MCF 10A (cell line): Measurements from ENCODE around the gene LINC01488. TPM values are rescaled to one million over a fixed set of nuclear protein-coding genes. Genes with fewer than 3 reads are reported as not detected.

Source experiments
- BruUV-seq: library from RNA; stranded (reverse); fragments of 400-500 nt; replicated peaks from 2 replicates; lab custom pipeline; 2021; lab: Mats Ljungman, UMichigan
- CTCF ChIA-PET: fragments of 300-600 bp; sonication (Branson Sonifier 250); formaldehyde crosslinking; extraction: SDS; loops from one replicate; lab custom pipeline; 2021; ENCODE audit warnings: antibody characterized with exemption, inconsistent platforms; lab: Yijun Ruan, JAX
- POLR2A ChIA-PET: fragments of 300-600, 350-650 bp; sonication (Branson Sonifier 250); formaldehyde crosslinking; extraction: SDS; loops from one replicate; lab custom pipeline; 2020; ENCODE audit warnings: antibody characterized with exemption, inconsistent platforms; lab: Yijun Ruan, JAX
- DNase-seq: peaks from one replicate; pipeline ENCODE4 v3.0.0-alpha.2; 2018; ENCODE audit not compliant: unreplicated experiment
- H3K27ac Mint-ChIP-seq: one replicate; pipeline ENCODE4 v1.8.0; 2022; ENCODE audit warnings: mild to moderate bottlenecking, low read depth, mixed read lengths; ENCODE audit not compliant: unreplicated experiment
- H3K27me3 Mint-ChIP-seq: one replicate; pipeline ENCODE4 v1.8.0; 2022; ENCODE audit warnings: mixed read lengths; ENCODE audit not compliant: insufficient read depth, unreplicated experiment
- H3K36me3 Mint-ChIP-seq: one replicate; pipeline ENCODE4 v1.8.0; 2022; ENCODE audit warnings: mild to moderate bottlenecking, moderate library complexity, mixed read lengths; ENCODE audit not compliant: insufficient read depth, unreplicated experiment
- H3K4me1 Mint-ChIP-seq: one replicate; pipeline ENCODE4 v1.8.0; 2022; ENCODE audit warnings: mixed read lengths; ENCODE audit not compliant: insufficient read depth, unreplicated experiment
- H3K4me3 Mint-ChIP-seq: one replicate; pipeline ENCODE4 v1.8.0; 2022; ENCODE audit warnings: mild to moderate bottlenecking, moderate library complexity, mixed read lengths; ENCODE audit not compliant: unreplicated experiment
- H3K9me3 Mint-ChIP-seq: one replicate; pipeline ENCODE4 v1.8.0; 2022; ENCODE audit warnings: mixed read lengths; ENCODE audit not compliant: unreplicated experiment
- CTCF ChIP-seq: fragments of 200-600 bp; IDR thresholded peaks from one replicate; pipeline ENCODE4 v1.8.0; 2022; ENCODE audit warnings: antibody characterized with exemption, mild to moderate bottlenecking; ENCODE audit not compliant: unreplicated experiment
- intact Hi-C: fragments of 100-400 bp; cut with micrococcal nuclease; formaldehyde crosslinking; loops from 2 replicates; pipeline ENCODE4 v1.14.1; 2022
- total RNA-seq: library from RNA; stranded (reverse); gene quantifications from 2 replicates; pipeline ENCODE4 v1.2.3, GENCODE V29; 2022

The LINC01488 gene
- total RNA-seq, 1 experiment from 2014 or later = not detected

GRCh38 chr11:69530278-69531070, 49.0 kb downstream of the LINC01488 start:
- Mint-ChIP-seq H3K27ac (no peak overlapping the region), H3K9me3 (no peaks in the 10 kb centered on the region), H3K4me1 (peaks cover 5% of the 10 kb centered on the region), H3K27me3 (peaks cover 23% of the 10 kb centered on the region), H3K36me3 (no peaks in the 10 kb centered on the region), H3K4me3 (no peak overlapping the region)
- no TSS peak for BruUV-seq
- POLR2A ChIA-PET = interaction anchor here (1.1 kb wide), 1 partner anchor 31 kb away, joined by 3 read pairs; no protein-coding TSS in a partner anchor
- intact Hi-C loops = no loop called here
- no peak for TF ChIP-seq CTCF
- no peak for DNase-seq
- CTCF ChIA-PET = interaction anchor here (0.6 kb wide), 3 partner anchors 163 to 666 kb away, joined by 3 read pairs; no protein-coding TSS in a partner anchor

GRCh38 chr11:69531071-69531716, 49.7 kb downstream of the LINC01488 start:
- TF ChIP-seq CTCF = no peak
- Mint-ChIP-seq H3K4me1 (no peaks in the 10 kb centered on the region), H3K36me3 (no peaks in the 10 kb centered on the region), H3K27ac (no peak overlapping the region), H3K27me3 (peaks cover 23% of the 10 kb centered on the region), H3K9me3 (no peaks in the 10 kb centered on the region), H3K4me3 (no peak overlapping the region)
- ChIA-PET POLR2A (interaction anchor here (0.9 kb wide), 1 partner anchor 325 kb away, joined by 3 read pairs; no protein-coding TSS in a partner anchor), CTCF (interaction anchor here (0.6 kb wide), 1 partner anchor 665 kb away, joined by 3 read pairs; no protein-coding TSS in a partner anchor)
- intact Hi-C loops = no loop called here
- no TSS peak for BruUV-seq
- DNase-seq = no peak

GRCh38 chr11:69531717-69532088, 50.2 kb downstream of the LINC01488 start:
- no TSS peak for BruUV-seq
- TF ChIP-seq CTCF = no peak
- ChIA-PET CTCF (no interaction called here), POLR2A (interaction anchor here (0.9 kb wide), 1 partner anchor 324 kb away, joined by 3 read pairs; no protein-coding TSS in a partner anchor)
- H3K27me3 Mint-ChIP-seq = peaks cover 23% of the 10 kb centered on the region
- no peaks in the 10 kb centered on the region for H3K4me1 Mint-ChIP-seq
- no peak overlapping the region for H3K27ac Mint-ChIP-seq
- H3K36me3 Mint-ChIP-seq = no peaks in the 10 kb centered on the region
- intact Hi-C loops = no loop called here
- no peaks in the 10 kb centered on the region for H3K9me3 Mint-ChIP-seq
- DNase-seq = no peak
- no peak overlapping the region for H3K4me3 Mint-ChIP-seq
